Mammary epithelial cell (primary cell): Measurements from ENCODE around the gene DCHS2.

Source experiments
- EZH2 ChIP-seq: IDR thresholded peaks from 2 replicates; pipeline ENCODE4 v1.6.1; 2012; ENCODE audit warnings: low read length, inconsistent platforms, borderline replicate concordance
- TF ChIP-seq, protein P1 (sequence below), 2 donors: IDR thresholded peaks in 1 of 2; conservative IDR thresholded peaks in 1 of 2; 2 replicates each; pipeline ENCODE4 v1.5.1; 2011 to 2012; ENCODE audit warnings: inconsistent platforms in 2 of 2, low read length in 2 of 2, mild to moderate bottlenecking in 2 of 2, control low read depth in 1 of 2, low read depth in 1 of 2; ENCODE audit not compliant: insufficient read depth in 1 of 2; ENCODE audit errors: extremely low read depth in 1 of 2

DNA sequence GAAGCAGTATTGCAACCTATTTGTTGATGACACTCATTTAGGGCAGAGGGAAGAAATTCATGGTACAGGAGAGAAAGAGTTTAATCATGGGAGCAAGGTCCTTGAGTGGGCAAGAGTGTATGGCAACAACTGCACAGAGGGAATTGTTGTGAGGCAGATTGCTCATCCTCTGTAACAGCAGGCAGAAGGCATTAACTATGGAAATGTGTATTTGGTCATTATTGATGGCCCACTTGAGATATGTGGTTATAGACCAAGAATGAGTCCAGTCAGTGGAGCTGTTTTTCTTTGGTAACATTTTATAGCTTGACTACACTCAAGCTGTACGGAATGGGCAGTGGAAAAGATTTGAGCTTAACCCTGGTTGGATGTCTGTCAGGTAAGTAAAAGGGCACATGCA lies 42.7 kb upstream of the DCHS2 start:
- TF ChIP-seq, protein P1, sequence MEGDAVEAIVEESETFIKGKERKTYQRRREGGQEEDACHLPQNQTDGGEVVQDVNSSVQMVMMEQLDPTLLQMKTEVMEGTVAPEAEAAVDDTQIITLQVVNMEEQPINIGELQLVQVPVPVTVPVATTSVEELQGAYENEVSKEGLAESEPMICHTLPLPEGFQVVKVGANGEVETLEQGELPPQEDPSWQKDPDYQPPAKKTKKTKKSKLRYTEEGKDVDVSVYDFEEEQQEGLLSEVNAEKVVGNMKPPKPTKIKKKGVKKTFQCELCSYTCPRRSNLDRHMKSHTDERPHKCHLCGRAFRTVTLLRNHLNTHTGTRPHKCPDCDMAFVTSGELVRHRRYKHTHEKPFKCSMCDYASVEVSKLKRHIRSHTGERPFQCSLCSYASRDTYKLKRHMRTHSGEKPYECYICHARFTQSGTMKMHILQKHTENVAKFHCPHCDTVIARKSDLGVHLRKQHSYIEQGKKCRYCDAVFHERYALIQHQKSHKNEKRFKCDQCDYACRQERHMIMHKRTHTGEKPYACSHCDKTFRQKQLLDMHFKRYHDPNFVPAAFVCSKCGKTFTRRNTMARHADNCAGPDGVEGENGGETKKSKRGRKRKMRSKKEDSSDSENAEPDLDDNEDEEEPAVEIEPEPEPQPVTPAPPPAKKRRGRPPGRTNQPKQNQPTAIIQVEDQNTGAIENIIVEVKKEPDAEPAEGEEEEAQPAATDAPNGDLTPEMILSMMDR (conservative IDR thresholded peaks at IDR 0.05 in 1 of 2, IDR thresholded peaks at IDR 0.05 in 1 of 2; ENCODE audit: extremely low read depth in 1 of 2, insufficient read depth in 1 of 2, low read depth in 1 of 2, low read length in 2 of 2): no peak
- no peak for TF ChIP-seq EZH2
